GM06990 (cell line): Measurements from ENCODE around the gene TMCC1.

Experiments used
- DNase-seq: peaks from one replicate; pipeline ENCODE4 v3.0.0-alpha.2; 2011; ENCODE audit not compliant: insufficient read length; ENCODE audit errors: extremely low read depth
- H3K27me3 ChIP-seq: replicated peaks from 2 replicates; pipeline ENCODE4 v1.6.0; 2011; ENCODE audit warnings: low read length; ENCODE audit not compliant: control insufficient read depth, insufficient read depth
- H3K36me3 ChIP-seq: 2 replicates; pipeline ENCODE4 v1.5.1; 2011; ENCODE audit warnings: low read length; ENCODE audit not compliant: control insufficient read depth, insufficient read depth
- H3K4me3 ChIP-seq: replicated peaks from 2 replicates; pipeline ENCODE4 v1.5.1; 2011; ENCODE audit warnings: low read depth, mild to moderate bottlenecking, control low read depth, low read length
- CTCF ChIP-seq: IDR thresholded peaks from 2 replicates; pipeline ENCODE4 v1.5.1; 2011; ENCODE audit warnings: low read length, control low read depth, mild to moderate bottlenecking, inconsistent platforms; ENCODE audit not compliant: insufficient read depth, poor library complexity, severe bottlenecking

TMCC1 gene

DNA sequence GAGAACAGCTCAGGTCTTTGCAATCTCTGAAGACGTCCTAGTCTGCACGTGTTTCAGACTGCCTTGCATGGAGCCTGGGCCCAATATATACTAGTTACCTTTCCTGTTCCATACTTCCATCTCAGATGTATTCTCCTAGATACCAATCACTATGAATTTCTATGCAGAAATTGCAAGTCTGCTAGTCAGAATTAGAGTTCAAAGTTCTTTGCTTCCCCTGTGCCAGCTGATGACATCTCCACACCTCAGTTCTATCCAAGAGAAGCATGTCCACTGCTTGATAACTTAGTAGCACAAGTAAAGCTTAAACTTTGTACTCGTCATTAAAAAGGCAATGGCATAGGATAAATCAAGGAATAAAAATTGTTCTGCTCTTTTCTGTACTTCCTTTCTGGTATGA is 153.4 kb downstream of the TMCC1 start:
- no peak for DNase-seq
- no peaks in the 10 kb centered on the region for H3K27me3 ChIP-seq
- H3K36me3 ChIP-seq: no peaks in the 10 kb centered on the region
- no peak for TF ChIP-seq CTCF
- H3K4me3 ChIP-seq: no peak overlapping the region

- no peak for TF ChIP-seq CTCF
- no peaks in the 10 kb centered on the region for H3K36me3 ChIP-seq
- no peak for DNase-seq
- no peak overlapping the region for H3K4me3 ChIP-seq
- no peaks in the 10 kb centered on the region for H3K27me3 ChIP-seq
These were observed 153.9 kb downstream of the TMCC1 start for GRCh38 chr3:129739634-129740033.

DNA sequence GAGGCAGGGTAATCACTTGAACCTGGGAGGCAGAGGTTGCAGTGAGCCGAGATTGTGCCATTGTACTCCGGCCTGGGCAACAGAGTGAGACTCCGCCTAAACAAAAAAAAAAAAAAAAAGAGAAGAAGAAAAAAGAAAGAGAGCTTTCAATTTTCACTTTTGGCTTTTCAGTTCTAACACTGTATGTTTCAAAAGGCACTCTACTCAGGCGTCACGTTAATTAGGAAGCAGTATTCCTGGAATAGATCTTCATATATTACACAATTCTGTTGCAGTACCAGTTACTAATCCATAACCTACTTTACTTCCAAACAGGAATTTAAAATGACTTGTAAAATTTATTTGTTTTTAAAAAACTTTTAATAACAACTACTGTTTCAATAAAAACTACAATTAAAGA is 155.3 kb downstream of the TMCC1 start:
- DNase-seq: no peak
- Histone ChIP-seq H3K36me3 (no peaks in the 10 kb centered on the region), H3K4me3 (no peak overlapping the region), H3K27me3 (no peaks in the 10 kb centered on the region)
- TF ChIP-seq CTCF: no peak

- no peaks in the 10 kb centered on the region for H3K36me3 ChIP-seq
- H3K4me3 ChIP-seq: no peak overlapping the region
- no peaks in the 10 kb centered on the region for H3K27me3 ChIP-seq
- DNase-seq: no peak
- TF ChIP-seq CTCF: no peak
These were observed 157.4 kb downstream of the TMCC1 start for GRCh38 chr3:129736070-129736469.

DNA sequence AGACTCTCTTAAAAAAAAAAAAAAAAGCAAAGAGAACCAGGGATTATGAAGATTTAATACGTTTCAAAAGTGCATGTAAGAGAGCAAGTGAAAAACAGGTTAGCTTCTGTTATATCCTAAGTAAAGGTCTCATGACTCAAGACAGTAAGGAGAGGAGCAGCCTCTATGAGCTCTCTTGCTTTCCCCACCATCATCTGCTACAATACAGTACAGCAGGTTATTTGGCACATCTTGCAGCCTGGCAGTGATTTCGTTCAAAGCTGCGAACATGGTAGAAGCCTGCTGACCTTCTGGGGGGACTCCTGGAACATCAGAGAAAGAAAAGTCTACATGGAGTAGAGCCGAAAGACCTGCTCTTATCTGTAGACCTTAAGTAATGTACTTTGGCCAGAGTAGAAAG is 157.9 kb downstream of the TMCC1 start:
- Histone ChIP-seq H3K4me3 (no peak overlapping the region), H3K27me3 (no peaks in the 10 kb centered on the region), H3K36me3 (no peaks in the 10 kb centered on the region)
- no peak for TF ChIP-seq CTCF
- DNase-seq: no peak

DNA sequence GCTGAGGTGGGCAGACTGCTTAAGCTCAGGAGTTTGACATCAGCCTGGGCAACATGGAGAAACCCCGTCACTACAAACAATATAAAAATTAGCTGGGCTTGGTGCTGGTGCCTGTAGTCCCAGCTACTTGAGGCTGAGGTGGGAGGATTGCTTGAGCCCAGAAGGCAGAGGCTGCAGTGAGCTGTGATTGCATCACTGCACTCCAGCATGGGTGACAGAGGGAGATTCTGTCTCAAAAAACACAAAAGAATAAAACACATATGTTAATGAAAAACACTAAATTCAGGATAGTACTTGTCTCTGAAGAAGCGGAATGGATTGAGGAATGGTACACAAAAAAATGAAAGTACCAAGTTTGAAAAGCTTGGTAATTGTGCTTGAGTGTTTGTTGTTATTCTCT is 159.1 kb downstream of the TMCC1 start:
- no peak for DNase-seq
- H3K27me3 ChIP-seq: no peaks in the 10 kb centered on the region
- no peak for TF ChIP-seq CTCF
- H3K36me3 ChIP-seq: no peaks in the 10 kb centered on the region
- no peak overlapping the region for H3K4me3 ChIP-seq
